HCT116 (cell line): ENCODE results near the gene SNX1.

ENCODE experiments used
- CTCF ChIP-seq, 3 experiments: fragments of 200-600 bp in 1 of 3; sonication (generic) in 1 of 3; IDR thresholded peaks in 2 of 3; conservative IDR thresholded peaks in 1 of 3; 2 replicates each; pipeline ENCODE4 v1.5.1; 2012 to 2017; ENCODE audit warnings: low read depth in 2 of 3, low read length in 2 of 3, antibody characterized with exemption in 1 of 3, borderline replicate concordance in 1 of 3, control low read depth in 1 of 3, mild to moderate bottlenecking in 1 of 3, mixed read lengths in 1 of 3, mixed run types in 1 of 3, moderate library complexity in 1 of 3; ENCODE audit not compliant: insufficient read depth in 1 of 3
- EZH2 ChIP-seq: fragments of 200-600 bp; sonication (generic); IDR thresholded peaks from 2 replicates; pipeline ENCODE4 v1.6.1; 2017; ENCODE audit warnings: antibody characterized with exemption, mixed run types
- POLR2A ChIP-seq: IDR thresholded peaks from 2 replicates; pipeline ENCODE4 v1.7.0; 2011; ENCODE audit warnings: borderline replicate concordance; ENCODE audit not compliant: insufficient read depth, insufficient read length; ENCODE audit errors: extremely low read depth
- RAD21 ChIP-seq: IDR thresholded peaks from 2 replicates; pipeline ENCODE4 v1.6.1; 2012; ENCODE audit warnings: low read depth, mild to moderate bottlenecking
- SRF ChIP-seq: IDR thresholded peaks from 2 replicates; pipeline ENCODE4 v1.6.1; 2012; ENCODE audit warnings: low read depth
- YY1 ChIP-seq: IDR thresholded peaks from 2 replicates; pipeline ENCODE4 v1.6.1; 2011; ENCODE audit warnings: low read length, low read depth, moderate library complexity, mild to moderate bottlenecking; ENCODE audit not compliant: insufficient replicate concordance; ENCODE audit errors: extremely low read depth
- ZFX ChIP-seq: fragments of 450-650 bp; IDR thresholded peaks from 2 replicates; pipeline ENCODE4 v1.6.1; 2017
- TF ChIP-seq, protein P1 (sequence below): IDR thresholded peaks from 2 replicates; pipeline ENCODE4 v1.6.1; 2012; ENCODE audit warnings: low read depth
- TF ChIP-seq, protein P2 (sequence below): IDR thresholded peaks from 2 replicates; pipeline ENCODE4 v1.6.1; 2012
- TF ChIP-seq, protein P3 (sequence below): IDR thresholded peaks from 2 replicates; pipeline ENCODE4 v1.6.1; 2011; ENCODE audit warnings: mild to moderate bottlenecking, low read length, moderate library complexity; ENCODE audit not compliant: insufficient replicate concordance; ENCODE audit errors: extremely low read depth

- TF ChIP-seq, protein P1, sequence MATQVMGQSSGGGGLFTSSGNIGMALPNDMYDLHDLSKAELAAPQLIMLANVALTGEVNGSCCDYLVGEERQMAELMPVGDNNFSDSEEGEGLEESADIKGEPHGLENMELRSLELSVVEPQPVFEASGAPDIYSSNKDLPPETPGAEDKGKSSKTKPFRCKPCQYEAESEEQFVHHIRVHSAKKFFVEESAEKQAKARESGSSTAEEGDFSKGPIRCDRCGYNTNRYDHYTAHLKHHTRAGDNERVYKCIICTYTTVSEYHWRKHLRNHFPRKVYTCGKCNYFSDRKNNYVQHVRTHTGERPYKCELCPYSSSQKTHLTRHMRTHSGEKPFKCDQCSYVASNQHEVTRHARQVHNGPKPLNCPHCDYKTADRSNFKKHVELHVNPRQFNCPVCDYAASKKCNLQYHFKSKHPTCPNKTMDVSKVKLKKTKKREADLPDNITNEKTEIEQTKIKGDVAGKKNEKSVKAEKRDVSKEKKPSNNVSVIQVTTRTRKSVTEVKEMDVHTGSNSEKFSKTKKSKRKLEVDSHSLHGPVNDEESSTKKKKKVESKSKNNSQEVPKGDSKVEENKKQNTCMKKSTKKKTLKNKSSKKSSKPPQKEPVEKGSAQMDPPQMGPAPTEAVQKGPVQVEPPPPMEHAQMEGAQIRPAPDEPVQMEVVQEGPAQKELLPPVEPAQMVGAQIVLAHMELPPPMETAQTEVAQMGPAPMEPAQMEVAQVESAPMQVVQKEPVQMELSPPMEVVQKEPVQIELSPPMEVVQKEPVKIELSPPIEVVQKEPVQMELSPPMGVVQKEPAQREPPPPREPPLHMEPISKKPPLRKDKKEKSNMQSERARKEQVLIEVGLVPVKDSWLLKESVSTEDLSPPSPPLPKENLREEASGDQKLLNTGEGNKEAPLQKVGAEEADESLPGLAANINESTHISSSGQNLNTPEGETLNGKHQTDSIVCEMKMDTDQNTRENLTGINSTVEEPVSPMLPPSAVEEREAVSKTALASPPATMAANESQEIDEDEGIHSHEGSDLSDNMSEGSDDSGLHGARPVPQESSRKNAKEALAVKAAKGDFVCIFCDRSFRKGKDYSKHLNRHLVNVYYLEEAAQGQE, result no peak
- TF ChIP-seq POLR2A (no peak), CTCF (IDR thresholded peaks at IDR 0.05 in 2 of 3, conservative IDR thresholded peaks at IDR 0.05 in 1 of 3; ENCODE audit: borderline replicate concordance in 1 of 3, insufficient read depth in 1 of 3, low read depth in 2 of 3, low read length in 2 of 3) (no peak), YY1 (no peak), RAD21 (no peak), EZH2 (no peak), ZFX (no peak), SRF (no peak)
- TF ChIP-seq, protein P2, sequence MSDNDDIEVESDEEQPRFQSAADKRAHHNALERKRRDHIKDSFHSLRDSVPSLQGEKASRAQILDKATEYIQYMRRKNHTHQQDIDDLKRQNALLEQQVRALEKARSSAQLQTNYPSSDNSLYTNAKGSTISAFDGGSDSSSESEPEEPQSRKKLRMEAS, result no peak
- TF ChIP-seq, protein P3, sequence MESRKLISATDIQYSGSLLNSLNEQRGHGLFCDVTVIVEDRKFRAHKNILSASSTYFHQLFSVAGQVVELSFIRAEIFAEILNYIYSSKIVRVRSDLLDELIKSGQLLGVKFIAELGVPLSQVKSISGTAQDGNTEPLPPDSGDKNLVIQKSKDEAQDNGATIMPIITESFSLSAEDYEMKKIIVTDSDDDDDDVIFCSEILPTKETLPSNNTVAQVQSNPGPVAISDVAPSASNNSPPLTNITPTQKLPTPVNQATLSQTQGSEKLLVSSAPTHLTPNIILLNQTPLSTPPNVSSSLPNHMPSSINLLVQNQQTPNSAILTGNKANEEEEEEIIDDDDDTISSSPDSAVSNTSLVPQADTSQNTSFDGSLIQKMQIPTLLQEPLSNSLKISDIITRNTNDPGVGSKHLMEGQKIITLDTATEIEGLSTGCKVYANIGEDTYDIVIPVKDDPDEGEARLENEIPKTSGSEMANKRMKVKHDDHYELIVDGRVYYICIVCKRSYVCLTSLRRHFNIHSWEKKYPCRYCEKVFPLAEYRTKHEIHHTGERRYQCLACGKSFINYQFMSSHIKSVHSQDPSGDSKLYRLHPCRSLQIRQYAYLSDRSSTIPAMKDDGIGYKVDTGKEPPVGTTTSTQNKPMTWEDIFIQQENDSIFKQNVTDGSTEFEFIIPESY, result no peak
Measured at GRCh38 chr15:64082757-64083156, 13.0 kb upstream of the SNX1 start.
